Fibroblast of mammary gland (primary cell): Measurements from ENCODE around the gene PDIA4.
"Not testable (repeated sequence)": the region's sequence is repeated elsewhere in the genome, so short reads cannot be mapped to it uniquely, and the experiment has no call there.

ENCODE experiments used
- DNase-seq: peaks from one replicate; pipeline ENCODE4 v3.0.0-alpha.2; 2010; ENCODE audit warnings: low read depth
- H3K4me3 ChIP-seq: 2 replicates; pipeline ENCODE4 v1.5.1; 2011; ENCODE audit warnings: low read depth, mild to moderate bottlenecking, low read length, moderate library complexity; ENCODE audit not compliant: control insufficient read depth
- TF ChIP-seq, protein P1 (sequence below): conservative IDR thresholded peaks from 2 replicates; pipeline ENCODE4 v1.5.1; 2011; ENCODE audit warnings: low read depth, low read length, inconsistent platforms; ENCODE audit not compliant: control insufficient read depth, insufficient read depth

Gene PDIA4

DNA sequence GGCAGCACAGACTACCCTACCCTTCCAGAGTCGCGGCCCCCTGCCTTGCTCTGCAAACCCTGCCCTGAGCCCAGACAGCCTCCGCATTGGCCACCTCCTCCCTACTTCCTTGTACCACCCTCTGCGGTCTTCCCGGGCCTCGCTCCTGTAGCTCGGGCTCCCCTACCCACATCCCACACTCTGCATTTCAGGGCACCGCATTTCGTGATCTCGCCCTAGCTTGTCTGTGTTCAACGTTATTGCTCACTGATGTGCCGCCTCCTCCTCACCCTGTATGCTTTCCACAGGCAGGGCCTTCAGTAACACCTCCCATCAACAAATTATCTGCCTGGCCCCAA, 6.6 kb downstream of the PDIA4 start:
- no peak for DNase-seq
- TF ChIP-seq, protein P1, sequence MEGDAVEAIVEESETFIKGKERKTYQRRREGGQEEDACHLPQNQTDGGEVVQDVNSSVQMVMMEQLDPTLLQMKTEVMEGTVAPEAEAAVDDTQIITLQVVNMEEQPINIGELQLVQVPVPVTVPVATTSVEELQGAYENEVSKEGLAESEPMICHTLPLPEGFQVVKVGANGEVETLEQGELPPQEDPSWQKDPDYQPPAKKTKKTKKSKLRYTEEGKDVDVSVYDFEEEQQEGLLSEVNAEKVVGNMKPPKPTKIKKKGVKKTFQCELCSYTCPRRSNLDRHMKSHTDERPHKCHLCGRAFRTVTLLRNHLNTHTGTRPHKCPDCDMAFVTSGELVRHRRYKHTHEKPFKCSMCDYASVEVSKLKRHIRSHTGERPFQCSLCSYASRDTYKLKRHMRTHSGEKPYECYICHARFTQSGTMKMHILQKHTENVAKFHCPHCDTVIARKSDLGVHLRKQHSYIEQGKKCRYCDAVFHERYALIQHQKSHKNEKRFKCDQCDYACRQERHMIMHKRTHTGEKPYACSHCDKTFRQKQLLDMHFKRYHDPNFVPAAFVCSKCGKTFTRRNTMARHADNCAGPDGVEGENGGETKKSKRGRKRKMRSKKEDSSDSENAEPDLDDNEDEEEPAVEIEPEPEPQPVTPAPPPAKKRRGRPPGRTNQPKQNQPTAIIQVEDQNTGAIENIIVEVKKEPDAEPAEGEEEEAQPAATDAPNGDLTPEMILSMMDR: no peak
- H3K4me3 ChIP-seq: no peak overlapping the region

DNA sequence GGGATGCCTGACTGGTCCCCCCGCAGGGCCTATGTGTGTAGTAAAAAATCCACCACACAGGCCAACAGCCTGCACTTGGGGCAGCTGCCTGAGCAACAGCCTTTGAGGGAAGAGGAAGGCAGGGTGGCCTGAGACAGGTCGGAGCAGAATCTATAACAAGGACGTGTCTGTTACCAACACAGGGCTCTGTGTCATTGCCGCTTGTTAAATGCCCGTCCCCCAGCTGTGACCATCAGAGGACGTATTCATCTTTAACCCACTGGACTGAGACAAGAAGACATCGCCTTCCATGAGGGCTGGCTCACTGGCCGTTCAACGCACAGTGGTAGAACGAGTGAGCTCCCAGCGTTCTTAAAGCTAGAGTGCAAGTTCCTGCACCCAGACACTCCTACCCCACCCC, 7.8 kb downstream of the PDIA4 start:
- TF ChIP-seq, protein P1: no peak
- DNase-seq: no peak
- no peak overlapping the region for H3K4me3 ChIP-seq

GRCh38 chr7:149016876-149017275, 11.4 kb downstream of the PDIA4 start:
- TF ChIP-seq, protein P1: no peak
- no peak overlapping the region for H3K4me3 ChIP-seq
- DNase-seq: no peak

GRCh38 chr7:149014309-149014708, 14.0 kb downstream of the PDIA4 start:
- TF ChIP-seq, protein P1: no peak
- no peak for DNase-seq
- no peak overlapping the region for H3K4me3 ChIP-seq

DNA sequence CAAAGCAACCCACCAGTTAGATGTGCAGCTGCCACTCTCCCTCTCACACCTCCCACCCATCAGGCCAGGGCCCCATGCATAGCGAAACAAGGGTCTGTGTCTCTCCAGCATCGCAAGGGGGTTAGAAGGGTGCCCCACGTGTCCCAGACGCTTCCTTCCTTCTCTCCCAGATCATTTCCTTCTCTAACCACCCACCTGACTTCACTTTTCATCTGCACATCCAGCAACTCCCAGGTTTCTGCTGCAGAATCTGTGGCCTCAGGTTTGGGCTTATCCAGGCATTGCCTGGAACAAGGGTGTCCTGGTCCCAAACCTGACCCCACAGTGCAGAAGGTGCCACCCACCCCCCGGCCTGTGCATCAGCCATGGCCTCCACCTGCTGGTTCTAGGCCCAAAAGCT, 14.4 kb downstream of the PDIA4 start:
- TF ChIP-seq, protein P1: no peak
- DNase-seq: no peak

DNA sequence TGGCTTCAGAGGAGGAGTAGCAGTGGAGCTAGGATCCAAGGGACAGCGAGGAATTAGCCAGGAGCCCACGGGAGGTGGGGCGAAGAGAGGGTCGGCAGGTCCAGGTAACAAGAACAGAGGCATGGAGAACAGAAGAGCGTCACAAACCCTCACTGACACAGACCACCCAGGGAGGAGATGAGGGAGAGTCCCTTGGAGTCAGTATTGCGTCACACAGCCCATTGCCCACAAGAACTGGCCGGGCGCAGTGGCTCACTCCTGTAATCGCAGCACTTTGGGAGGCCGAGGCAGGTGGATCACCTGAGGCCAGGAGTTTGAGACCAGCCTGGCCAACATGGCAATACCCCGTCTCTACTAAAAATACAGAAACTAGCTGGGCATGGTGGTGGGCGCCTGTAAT, 15.6 kb downstream of the PDIA4 start:
- not testable (repeated sequence) for H3K4me3 ChIP-seq, DNase-seq

More for the DNA sequence above, 14.4 kb downstream of the PDIA4 start:
- no peak overlapping the region for H3K4me3 ChIP-seq

- DNase-seq: no peak
- TF ChIP-seq, protein P1: no peak
- no peak overlapping the region for H3K4me3 ChIP-seq
Observed at GRCh38 chr7:149011491-149011890, 16.8 kb downstream of the PDIA4 start.
